GM23248 (cell line): Measurements from ENCODE around the gene PSG7.
"Not testable (repeated sequence)": the region's sequence is repeated elsewhere in the genome, so short reads cannot be mapped to it uniquely, and the experiment has no call there.

Source experiments
- EZH2 ChIP-seq: fragments of 200-600 bp; sonication (generic); IDR thresholded peaks from 2 replicates; pipeline ENCODE4 v1.6.1; 2018; ENCODE audit warnings: antibody characterized with exemption, mild to moderate bottlenecking; ENCODE audit not compliant: insufficient read depth, poor library complexity, severe bottlenecking
- EZH2phosphoT487 ChIP-seq: fragments of 200-600 bp; sonication (generic); IDR thresholded peaks from 2 replicates; pipeline ENCODE4 v1.6.1; 2018; ENCODE audit warnings: antibody characterized with exemption, moderate library complexity, mild to moderate bottlenecking, low read depth; ENCODE audit not compliant: insufficient read depth

GRCh38 chr19:42898656-42899055, 38.4 kb downstream of the PSG7 start:
- not testable (repeated sequence) for TF ChIP-seq EZH2, EZH2phosphoT487
